A172 (cell line): ENCODE results near the gene CTNNA3. TPM values are rescaled to one million over a fixed set of nuclear protein-coding genes. Genes with fewer than 3 reads are reported as not detected.

Experiments used
- DNase-seq: peaks from one replicate; pipeline ENCODE4 v3.0.0-alpha.2; 2015; ENCODE audit warnings: low spot score
- total RNA-seq: library from RNA; depleted of rRNA; stranded (reverse); fragments of >200 nt; shearing (Covaris generic); gene quantifications from 2 replicates; pipeline ENCODE4 v1.2.3, GENCODE V29; 2014

CTNNA3 gene
- total RNA-seq, 1 experiment from 2014 or later: not detected

- peak; percentile 10 for DNase-seq
Observed at GRCh38 chr10:67017218-67017617, 678.8 kb downstream of the CTNNA3 start.

- no peak for DNase-seq
Observed at GRCh38 chr10:67015225-67015624, 680.8 kb downstream of the CTNNA3 start.

GRCh38 chr10:67011981-67012380 lies 684.0 kb downstream of the CTNNA3 start:
- DNase-seq: no peak

- no peak for DNase-seq
Observed at GRCh38 chr10:67011480-67011879, 684.5 kb downstream of the CTNNA3 start.

GRCh38 chr10:67005981-67006380 lies 690.0 kb downstream of the CTNNA3 start:
- no peak for DNase-seq

- DNase-seq: no peak
Observed at GRCh38 chr10:67004690-67005089, 691.3 kb downstream of the CTNNA3 start.

GRCh38 chr10:66999762-67000545 lies 696.0 kb downstream of the CTNNA3 start:
- no peak for DNase-seq

- no peak for DNase-seq
Observed at GRCh38 chr10:66996996-66997395, 699.0 kb downstream of the CTNNA3 start.

GRCh38 chr10:66990143-66990830 lies 705.7 kb downstream of the CTNNA3 start:
- no peak for DNase-seq

- DNase-seq: no peak
Observed at GRCh38 chr10:66983475-66983818, 712.5 kb downstream of the CTNNA3 start.

GRCh38 chr10:66982792-66983474 lies 713.1 kb downstream of the CTNNA3 start:
- no peak for DNase-seq

GRCh38 chr10:66982053-66982420 lies 714.0 kb downstream of the CTNNA3 start:
- no peak for DNase-seq

GRCh38 chr10:66981361-66982052 lies 714.5 kb downstream of the CTNNA3 start:
- DNase-seq: no peak

GRCh38 chr10:66980246-66980815 lies 715.7 kb downstream of the CTNNA3 start:
- DNase-seq: no peak

GRCh38 chr10:66964946-66965345 lies 731.0 kb downstream of the CTNNA3 start:
- no peak for DNase-seq

- DNase-seq: no peak
Observed at GRCh38 chr10:66958466-66958865, 737.5 kb downstream of the CTNNA3 start.

- DNase-seq: no peak
Observed at GRCh38 chr10:66951896-66952295, 744.1 kb downstream of the CTNNA3 start.

- DNase-seq: no peak
Observed at GRCh38 chr10:66943590-66943989, 752.4 kb downstream of the CTNNA3 start.

- DNase-seq: no peak
Observed at GRCh38 chr10:66942407-66942806, 753.6 kb downstream of the CTNNA3 start.

GRCh38 chr10:66941491-66941890 lies 754.5 kb downstream of the CTNNA3 start:
- no peak for DNase-seq

- DNase-seq: no peak
Observed at GRCh38 chr10:66940965-66941364, 755.0 kb downstream of the CTNNA3 start.

GRCh38 chr10:66934711-66935110 lies 761.3 kb downstream of the CTNNA3 start:
- DNase-seq: no peak
